CD4-positive, alpha-beta T cell treated with Interleukin-2 at 100 ng/mL for 4 hours (primary cell): ENCODE results near the gene RAB40A.
"Not testable (repeated sequence)": the region's sequence is repeated elsewhere in the genome, so short reads cannot be mapped to it uniquely, and the experiment has no call there.

Experiments
- DNase-seq: peaks from one replicate; pipeline ENCODE4 v3.0.0-alpha.2; 2020; ENCODE audit warnings: low spot score

Gene RAB40A

GRCh38 chrX:103523605-103524004 is 4.3 kb upstream of the RAB40A start:
- DNase-seq, result no peak

- DNase-seq, result no peak
Measured at GRCh38 chrX:103520386-103520785, 1.1 kb upstream of the RAB40A start.

- no peak for DNase-seq
Measured at GRCh38 chrX:103518571-103518970, 718 bp downstream of the RAB40A start.

- no peak for DNase-seq
Measured at GRCh38 chrX:103517246-103517645, 2.0 kb downstream of the RAB40A start.

- no peak for DNase-seq
Measured at GRCh38 chrX:103513476-103514108, 5.7 kb downstream of the RAB40A start.

- DNase-seq, result no peak
Measured at GRCh38 chrX:103513067-103513466, 6.2 kb downstream of the RAB40A start.

- DNase-seq, result no peak
Measured at GRCh38 chrX:103510031-103510430, 9.3 kb downstream of the RAB40A start.

- no peak for DNase-seq
Measured at GRCh38 chrX:103503853-103504207, 15.5 kb downstream of the RAB40A start.

GRCh38 chrX:103503163-103503852 is 16.0 kb downstream of the RAB40A start:
- DNase-seq, result no peak

- no peak for DNase-seq
Measured at GRCh38 chrX:103498786-103499185, 20.5 kb downstream of the RAB40A start.

GRCh38 chrX:103495786-103496185 is 23.5 kb downstream of the RAB40A start:
- no peak for DNase-seq

- DNase-seq, result not testable (repeated sequence)
Measured at GRCh38 chrX:103493578-103493977, 25.7 kb downstream of the RAB40A start.

GRCh38 chrX:103489733-103490132 is 29.6 kb downstream of the RAB40A start:
- peak; percentile 25 for DNase-seq

GRCh38 chrX:103488794-103489193 is 30.5 kb downstream of the RAB40A start:
- DNase-seq, result no peak

- no peak for DNase-seq
Measured at GRCh38 chrX:103488332-103488731, 31.0 kb downstream of the RAB40A start.

GRCh38 chrX:103483720-103484119 is 35.6 kb downstream of the RAB40A start:
- DNase-seq, result no peak

GRCh38 chrX:103480526-103480925 is 38.8 kb downstream of the RAB40A start:
- DNase-seq, result no peak

GRCh38 chrX:103477496-103477895 is 41.8 kb downstream of the RAB40A start:
- no peak for DNase-seq

- no peak for DNase-seq
Measured at GRCh38 chrX:103475381-103475780, 43.9 kb downstream of the RAB40A start.

- DNase-seq, result not testable (repeated sequence)
Measured at GRCh38 chrX:103469977-103470376, 49.3 kb downstream of the RAB40A start.

GRCh38 chrX:103467887-103468286 is 51.4 kb downstream of the RAB40A start:
- DNase-seq, result no peak

GRCh38 chrX:103467156-103467555 is 52.1 kb downstream of the RAB40A start:
- DNase-seq, result no peak

- peak; percentile 70 for DNase-seq
Measured at GRCh38 chrX:103464774-103465117, 54.5 kb downstream of the RAB40A start.
